Small intestine (tissue), 7 donors: ENCODE data around the gene ADSL. TPM values are rescaled to one million over a fixed set of nuclear protein-coding genes. Genes with fewer than 3 reads are reported as not detected.

ENCODE experiments used
- DNase-seq, 2 donors: peaks; one replicate each; pipeline versions ENCODE4 v3.0.0 to v3.0.0-alpha.2; 2013
- FAIRE-seq: peaks from 2 replicates; lab custom pipeline; 2012; peaks lifted over from hg19 to GRCh38; lab: Jason Lieb, UNC
- H3K27ac ChIP-seq, 3 donors: one replicate each; pipeline ENCODE4 v1.5.1; 2013; ENCODE audit warnings: low read length in 2 of 3, mild to moderate bottlenecking in 2 of 3, control low read depth in 1 of 3, inconsistent platforms in 1 of 3, low read depth in 1 of 3, moderate library complexity in 1 of 3
- H3K27me3 ChIP-seq, 3 donors: one replicate each; pipeline ENCODE4 v1.6.1; 2013; ENCODE audit warnings: low read length in 3 of 3, inconsistent platforms in 1 of 3; ENCODE audit not compliant: control insufficient read depth in 3 of 3, insufficient read depth in 3 of 3
- H3K36me3 ChIP-seq, 3 donors: one replicate each; pipeline ENCODE4 v1.6.1; 2013; ENCODE audit warnings: low read length in 3 of 3, inconsistent platforms in 1 of 3, low read depth in 1 of 3, mild to moderate bottlenecking in 1 of 3, moderate library complexity in 1 of 3; ENCODE audit not compliant: control insufficient read depth in 3 of 3, insufficient read depth in 2 of 3
- H3K4me1 ChIP-seq, 3 donors: one replicate each; pipeline ENCODE4 v1.6.1; 2013; ENCODE audit warnings: low read length in 2 of 3, inconsistent platforms in 1 of 3, low read depth in 1 of 3, mild to moderate bottlenecking in 1 of 3, moderate library complexity in 1 of 3; ENCODE audit not compliant: control insufficient read depth in 3 of 3, insufficient read depth in 2 of 3
- H3K4me3 ChIP-seq, 3 donors: one replicate each; pipeline ENCODE4 v1.5.1; 2013; ENCODE audit warnings: low read length in 3 of 3, control low read depth in 1 of 3, inconsistent platforms in 1 of 3, low read depth in 1 of 3, mild to moderate bottlenecking in 1 of 3, moderate library complexity in 1 of 3
- H3K9me3 ChIP-seq, 2 donors: one replicate each; pipeline ENCODE4 v1.6.1; 2013; ENCODE audit warnings: low read depth in 1 of 2, low read length in 1 of 2; ENCODE audit not compliant: control insufficient read depth in 2 of 2, insufficient read depth in 1 of 2
- whole genome bisulfite sequencing, 3 donors: extraction: QIAGEN DNeasy Blood & Tissue Kit; methylation state at CpG; one replicate each; pipeline ENCODE4 v1.1.7; 2013; 5-methylcytosine and 5-hydroxymethylcytosine counted together
- polyA plus RNA-seq, 4 donors: library from polyadenylated mRNA; stranded (reverse) in 3 of 4; unstranded in 1 of 4; fragments of 200-250 nt in 3 of 4; fragments of 120-200 nt in 1 of 4; gene quantifications; one replicate each; pipeline versions ENCODE4 v1.2.1 to v1.2.3, GENCODE V29; 2013
- donor health status: healthy with polysubstance abuse.
- donor health status: control.
- donor health status: control.
- donor health status: Bipolar disorder and iron deficiency.
- donor health status: healthy.

The ADSL gene
- polyA plus RNA-seq, 4 donors: 23.9 to 78.2 (median 45.2) TPM

DNA sequence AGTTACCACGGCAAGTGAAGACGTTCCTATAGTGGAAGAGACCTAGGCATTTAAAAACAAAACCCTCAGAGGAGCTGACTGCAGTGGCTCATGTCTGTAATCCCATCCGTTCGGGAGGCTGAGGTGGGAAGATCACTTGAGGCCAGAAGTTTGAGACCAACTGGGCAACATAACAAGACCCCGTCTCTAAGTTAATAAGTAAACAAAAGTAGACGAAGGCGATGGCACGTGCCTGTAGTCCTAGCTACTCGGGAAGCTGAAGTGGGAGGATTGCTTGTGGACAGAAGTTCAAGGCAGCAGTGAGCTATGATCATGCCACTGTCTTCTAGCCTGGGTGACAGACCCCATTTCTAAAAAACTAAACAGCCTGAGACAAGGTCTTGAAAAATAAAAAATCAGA is 3.8 kb upstream of the ADSL start:
- Histone ChIP-seq H3K36me3 (no peaks in the 10 kb centered on the region), H3K27me3 (no peaks in the 10 kb centered on the region), H3K9me3 (no peaks in the 10 kb centered on the region), H3K4me3 (no peak overlapping the region), H3K4me1 (peaks cover 0 to 5% (median 2%) of the 10 kb centered on the region in 3 donors), H3K27ac (no peak overlapping the region)
- DNase-seq: no peak
- 8 to 42% (median 36%) methylated on average over 9 of the region's 9 CpGs for WGBS, 3 donors
- FAIRE-seq: no peak

DNA sequence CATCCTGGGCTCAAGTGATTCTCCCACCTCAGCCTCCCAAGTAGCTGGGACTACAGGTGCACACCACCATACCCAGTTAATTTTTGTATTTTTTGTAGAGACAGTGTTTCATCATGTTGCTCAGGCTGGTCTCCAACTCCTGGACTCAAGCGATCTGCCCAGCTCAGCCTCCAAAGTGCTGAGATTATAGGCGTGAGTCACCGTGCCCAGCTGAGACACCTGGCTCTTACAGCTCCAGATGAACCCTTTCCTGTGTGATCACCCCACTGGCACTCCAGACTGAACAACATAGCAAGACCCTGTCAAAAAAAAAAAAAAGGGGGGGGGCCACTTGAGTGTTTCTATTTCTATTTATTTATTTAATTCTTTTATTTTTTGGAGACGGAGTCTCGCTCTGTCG is 1.0 kb upstream of the ADSL start:
- Histone ChIP-seq H3K4me3 (peak overlapping the region in 1 of 3 donors; percentile 90), H3K27ac (peak overlapping the region in 1 of 3 donors; percentile 92), H3K27me3 (no peaks in the 10 kb centered on the region), H3K9me3 (no peaks in the 10 kb centered on the region), H3K36me3 (peaks cover 0 to 15% (median 0%) of the 10 kb centered on the region in 3 donors), H3K4me1 (peaks cover 0 to 9% (median 6%) of the 10 kb centered on the region in 3 donors)
- DNase-seq (peak in 1 of 2 donors; percentile 68), FAIRE-seq (no peak)
- WGBS, 3 donors: 47 to 50% (median 49%) methylated on average over 6 of the region's 6 CpGs

DNA sequence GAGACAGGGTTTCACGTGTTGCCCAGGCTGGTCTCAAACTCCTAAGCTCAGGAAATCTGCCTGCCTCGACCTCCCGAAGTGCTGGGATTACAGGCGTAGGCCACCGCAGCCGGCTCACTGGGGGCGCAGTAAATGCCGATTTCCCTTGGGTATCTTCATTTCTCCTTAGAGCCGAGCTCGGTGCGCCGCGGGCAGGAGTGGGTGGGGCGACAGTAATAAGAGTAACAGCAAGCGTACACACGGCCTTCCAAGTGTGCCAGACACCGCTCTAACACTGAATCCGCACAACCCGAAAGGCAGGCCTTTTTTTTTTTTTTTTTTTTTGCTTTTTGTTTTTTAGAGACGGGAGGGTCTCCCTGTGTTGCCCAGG is 500 bp upstream of the ADSL start:
- H3K27ac ChIP-seq: peak overlapping the region; percentile 52 to 92 (median 83)
- H3K36me3 ChIP-seq: peaks cover 0 to 20% (median 0%) of the 10 kb centered on the region in 3 donors
- peaks cover 0 to 9% (median 6%) of the 10 kb centered on the region in 3 donors for H3K4me1 ChIP-seq
- 0 to 1% (median 0%) methylated on average over 19 to 20 of the region's 20 CpGs for WGBS, 3 donors
- H3K4me3 ChIP-seq: peak overlapping the region; percentile 53 to 90 (median 70)
- H3K27me3 ChIP-seq: no peaks in the 10 kb centered on the region
- FAIRE-seq (no peak), DNase-seq (peak in 1 of 2 donors; percentile 60)
- H3K9me3 ChIP-seq: no peaks in the 10 kb centered on the region

DNA sequence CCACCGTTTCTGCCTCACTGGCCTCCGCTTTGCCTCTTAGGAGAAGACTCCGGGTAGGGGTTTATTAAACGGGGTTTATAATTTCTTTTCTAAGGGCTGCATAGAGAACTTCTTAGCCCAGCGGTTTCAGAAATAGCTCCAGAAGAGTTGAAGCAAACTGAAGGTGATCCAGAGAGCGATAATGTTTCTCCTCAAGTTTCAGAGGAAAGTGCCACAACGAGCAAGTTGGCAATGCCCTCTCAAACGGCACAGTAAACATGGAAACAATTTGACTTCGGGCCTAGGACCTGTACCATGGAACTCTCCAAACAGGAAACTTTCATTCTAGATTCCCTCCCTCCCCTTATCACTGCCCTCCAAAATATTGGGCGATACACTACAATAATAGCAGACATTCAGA is 1.0 kb downstream of the ADSL start:
- FAIRE-seq (no peak), DNase-seq (no peak)
- Histone ChIP-seq H3K4me3 (peak overlapping the region; percentile 53 to 90 (median 70)), H3K27me3 (no peaks in the 10 kb centered on the region), H3K36me3 (peaks cover 2 to 34% (median 5%) of the 10 kb centered on the region in 3 donors), H3K27ac (peak overlapping the region; percentile 55 to 92 (median 83)), H3K9me3 (no peaks in the 10 kb centered on the region), H3K4me1 (peaks cover 0 to 9% (median 6%) of the 10 kb centered on the region in 3 donors)
- 10 to 16% (median 11%) methylated on average over 10 of the region's 10 CpGs for WGBS, 3 donors

DNA sequence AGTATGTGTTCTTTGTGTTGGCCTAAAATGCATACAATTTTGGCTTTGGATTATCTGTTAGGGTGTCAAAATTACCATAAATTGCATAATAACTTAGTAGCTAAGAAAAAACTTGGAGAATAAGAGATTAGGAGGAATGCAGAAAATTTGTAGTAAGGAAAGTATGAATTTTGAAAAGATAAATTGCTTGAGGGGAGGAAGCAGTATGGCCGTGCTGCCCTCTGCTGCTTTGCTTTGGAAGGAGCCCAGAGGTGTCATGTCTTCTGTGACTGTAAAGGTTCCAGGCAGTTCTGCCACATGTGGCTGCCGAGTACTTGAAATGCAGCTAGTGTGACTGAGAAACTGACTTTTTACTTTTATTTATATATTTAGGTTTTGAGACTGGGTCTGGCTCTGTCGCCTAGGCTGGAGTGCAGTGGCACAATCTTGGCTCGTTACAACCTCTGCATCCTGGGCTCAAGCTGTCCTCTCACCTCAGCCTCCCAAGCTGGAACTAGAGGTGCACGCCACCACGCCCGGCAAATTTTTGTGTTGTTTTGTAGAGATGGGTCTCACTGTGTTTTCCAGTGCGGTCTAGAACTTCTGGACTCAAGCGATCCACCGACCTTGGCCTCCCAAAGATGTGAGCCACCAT is 1.8 kb downstream of the ADSL start:
- FAIRE-seq: no peak
- H3K27ac ChIP-seq: peak overlapping the region in 1 of 3 donors; percentile 53

DNA sequence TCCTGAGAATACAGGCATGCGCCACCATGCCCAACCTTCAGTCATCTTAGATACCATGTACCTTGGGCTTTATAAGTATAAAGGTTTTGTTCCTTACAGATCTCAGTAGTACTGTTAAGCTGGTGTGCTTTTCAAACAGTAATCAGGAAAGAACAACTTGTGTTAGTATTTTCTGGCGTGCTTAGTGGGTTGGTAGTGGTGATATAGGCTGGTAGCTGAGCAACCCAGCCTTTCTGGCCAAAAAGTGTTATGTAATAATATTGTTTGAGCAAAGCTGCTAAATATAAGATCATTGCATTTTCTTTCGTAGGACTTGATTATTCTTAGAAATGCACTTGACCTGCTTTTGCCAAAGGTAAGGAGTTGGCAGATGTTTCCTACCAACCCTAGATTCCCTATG is 6.5 kb downstream of the ADSL start:
- WGBS, 3 donors: 90 to 97% (median 96%) methylated on average over 3 of the region's 3 CpGs
- Histone ChIP-seq H3K27ac (no peak overlapping the region), H3K36me3 (peaks cover 2 to 74% (median 9%) of the 10 kb centered on the region in 3 donors), H3K4me1 (peaks cover 0 to 4% (median 0%) of the 10 kb centered on the region in 3 donors), H3K27me3 (no peaks in the 10 kb centered on the region), H3K9me3 (no peaks in the 10 kb centered on the region), H3K4me3 (no peak overlapping the region)
- DNase-seq: no peak
- no peak for FAIRE-seq

More for the DNA sequence above, 1.8 kb downstream of the ADSL start:
- WGBS, 3 donors: 57 to 67% (median 60%) methylated on average over 10 of the region's 10 CpGs
- Histone ChIP-seq H3K4me1 (peaks cover 0 to 9% (median 6%) of the 10 kb centered on the region in 3 donors), H3K27me3 (no peaks in the 10 kb centered on the region), H3K36me3 (peaks cover 2 to 37% (median 9%) of the 10 kb centered on the region in 3 donors), H3K9me3 (no peaks in the 10 kb centered on the region), H3K4me3 (no peak overlapping the region)
- DNase-seq: peak; percentile 59 to 65

DNA sequence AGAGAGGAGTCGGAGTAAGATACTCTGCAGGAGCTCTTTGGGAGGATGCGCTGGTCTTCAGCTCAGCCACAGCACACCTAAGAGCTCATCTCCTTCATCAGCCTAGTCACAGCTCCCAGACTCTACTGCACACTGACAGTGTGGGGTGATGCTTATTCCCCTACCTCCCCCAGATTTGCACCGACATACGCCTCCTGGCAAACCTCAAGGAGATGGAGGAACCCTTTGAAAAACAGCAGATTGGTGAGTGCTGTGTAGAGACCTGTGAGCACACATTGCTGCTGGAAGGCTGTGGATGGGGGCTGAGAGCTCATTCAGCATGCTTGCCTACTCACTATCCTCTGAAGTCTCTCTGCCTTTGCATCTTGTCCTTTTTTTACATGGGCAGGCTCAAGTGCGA is 14.8 kb downstream of the ADSL start:
- no peak for DNase-seq
- Histone ChIP-seq H3K27me3 (no peaks in the 10 kb centered on the region), H3K4me3 (no peak overlapping the region), H3K4me1 (no peaks in the 10 kb centered on the region), H3K27ac (no peak overlapping the region), H3K36me3 (peaks cover 41 to 80% (median 42%) of the 10 kb centered on the region in 3 donors), H3K9me3 (no peaks in the 10 kb centered on the region)
- WGBS, 3 donors: 97 to 100% (median 99%) methylated on average over 5 of the region's 5 CpGs
- no peak for FAIRE-seq

DNA sequence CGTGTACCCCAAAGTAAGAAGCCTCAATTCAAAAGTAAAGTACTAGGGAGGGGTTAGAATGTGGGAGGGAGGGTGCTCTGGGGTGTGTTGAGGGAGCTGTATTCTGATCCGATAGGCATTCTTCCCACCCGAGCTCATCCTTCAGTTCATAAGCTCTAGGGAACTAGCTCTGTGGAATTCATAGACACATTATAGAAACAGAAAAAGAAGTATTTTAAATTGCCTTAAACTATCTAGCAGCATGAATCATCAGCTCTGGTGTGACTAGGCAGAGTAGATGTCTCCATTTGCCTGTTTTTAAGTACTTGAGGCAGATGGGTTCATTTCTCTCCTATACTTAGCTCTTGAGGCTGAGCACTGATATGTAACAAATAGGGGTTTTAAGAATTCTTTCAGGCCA is 16.8 kb downstream of the ADSL start:
- no peaks in the 10 kb centered on the region for H3K9me3 ChIP-seq
- FAIRE-seq (no peak), DNase-seq (no peak)
- peaks cover 41 to 70% (median 44%) of the 10 kb centered on the region in 3 donors for H3K36me3 ChIP-seq
- WGBS, 3 donors: 92 to 96% (median 92%) methylated on average over 3 of the region's 3 CpGs
- H3K27ac ChIP-seq: no peak overlapping the region
- no peaks in the 10 kb centered on the region for H3K4me1 ChIP-seq
- no peaks in the 10 kb centered on the region for H3K27me3 ChIP-seq
- H3K4me3 ChIP-seq: no peak overlapping the region
